ENCODE measurements around the gene SYNE3. TPM values are rescaled to one million over a fixed set of nuclear protein-coding genes. Genes with fewer than 3 reads are reported as not detected.

The SYNE3 gene, protein sequence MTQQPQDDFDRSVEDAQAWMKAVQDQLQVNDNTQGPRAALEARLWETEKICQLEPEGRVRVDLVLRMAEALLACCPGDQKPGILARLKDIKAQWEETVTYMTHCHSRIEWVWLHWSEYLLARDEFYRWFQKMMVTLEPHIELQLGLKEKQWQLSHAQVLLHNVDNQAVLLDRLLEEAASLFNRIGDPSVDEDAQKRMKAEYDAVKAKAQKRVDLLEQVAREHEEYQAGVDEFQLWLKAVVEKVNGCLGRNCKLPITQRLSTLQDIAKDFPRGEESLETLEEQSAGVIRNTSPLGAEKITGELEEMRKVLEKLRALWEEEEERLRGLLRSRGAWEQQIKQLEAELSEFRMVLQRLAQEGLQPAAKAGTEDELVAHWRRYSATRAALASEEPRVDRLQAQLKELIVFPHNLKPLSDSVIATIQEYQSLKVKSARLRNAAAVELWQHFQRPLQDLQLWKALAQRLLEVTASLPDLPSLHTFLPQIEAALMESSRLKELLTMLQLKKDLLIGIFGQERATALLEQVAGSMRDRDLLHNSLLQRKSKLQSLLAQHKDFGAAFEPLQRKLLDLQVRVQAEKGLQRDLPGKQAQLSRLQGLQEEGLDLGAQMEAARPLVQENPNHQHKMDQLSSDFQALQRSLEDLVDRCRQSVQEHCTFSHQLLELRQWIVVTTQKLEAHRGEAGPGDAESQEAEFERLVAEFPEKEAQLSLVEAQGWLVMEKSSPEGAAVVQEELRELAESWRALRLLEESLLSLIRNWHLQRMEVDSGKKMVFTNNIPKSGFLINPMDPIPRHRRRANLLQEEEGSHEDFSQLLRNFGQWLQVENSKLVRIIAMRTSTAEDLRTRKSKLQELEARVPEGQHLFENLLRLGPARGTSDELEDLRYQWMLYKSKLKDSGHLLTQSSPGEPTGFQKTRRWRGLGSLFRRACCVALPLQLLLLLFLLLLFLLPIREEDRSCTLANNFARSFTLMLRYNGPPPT
- 0.62 TPM for total RNA-seq (ENCODE audit: unreplicated experiment)
- long read RNA-seq = 0 reads

DNA sequence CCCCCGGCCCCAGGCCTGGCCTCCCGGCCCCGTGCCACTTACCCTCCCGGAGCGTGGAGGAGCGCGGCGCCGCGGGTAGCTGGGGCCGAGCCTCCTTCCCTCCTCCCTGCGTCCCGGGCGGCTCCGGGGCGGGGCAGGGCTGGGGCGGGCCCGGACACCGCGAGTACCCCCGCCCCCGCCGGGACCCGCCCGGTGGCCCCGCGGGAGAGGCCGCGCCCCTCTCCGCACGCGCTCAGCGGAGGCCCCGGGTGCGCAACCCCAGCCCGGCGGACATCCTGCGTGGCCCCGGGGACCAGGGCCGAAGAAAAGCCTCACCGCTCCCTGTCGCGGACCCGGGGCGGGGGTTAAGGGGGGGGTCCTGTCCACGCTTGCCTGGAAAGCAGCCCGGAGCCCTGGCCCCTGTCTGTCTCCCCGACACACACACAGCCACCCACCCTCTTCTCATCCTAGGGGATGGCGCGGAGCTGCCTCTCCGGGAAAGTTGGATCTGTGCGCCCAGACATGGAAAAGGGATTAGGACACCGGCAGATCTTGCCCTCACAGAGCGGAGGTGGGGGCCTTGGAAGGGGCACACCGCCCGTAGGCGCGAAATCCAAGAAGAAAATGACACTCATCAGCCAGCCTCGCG, at the start of gene SYNE3:
SYNE3 (minus strand) TSS at position 97 of the 628 bp plus-strand sequence. CDS start 40,829 bp downstream, outside the sequence.
- no peaks in the 10 kb centered on the region for H3K4me1 Mint-ChIP-seq (ENCODE audit: unreplicated experiment)
- no peaks in the 10 kb centered on the region for H3K9me3 Mint-ChIP-seq (ENCODE audit: unreplicated experiment)
- no peaks in the 10 kb centered on the region for H3K36me3 Mint-ChIP-seq (ENCODE audit: low read depth, unreplicated experiment)
- TF ChIP-seq, protein P1, sequence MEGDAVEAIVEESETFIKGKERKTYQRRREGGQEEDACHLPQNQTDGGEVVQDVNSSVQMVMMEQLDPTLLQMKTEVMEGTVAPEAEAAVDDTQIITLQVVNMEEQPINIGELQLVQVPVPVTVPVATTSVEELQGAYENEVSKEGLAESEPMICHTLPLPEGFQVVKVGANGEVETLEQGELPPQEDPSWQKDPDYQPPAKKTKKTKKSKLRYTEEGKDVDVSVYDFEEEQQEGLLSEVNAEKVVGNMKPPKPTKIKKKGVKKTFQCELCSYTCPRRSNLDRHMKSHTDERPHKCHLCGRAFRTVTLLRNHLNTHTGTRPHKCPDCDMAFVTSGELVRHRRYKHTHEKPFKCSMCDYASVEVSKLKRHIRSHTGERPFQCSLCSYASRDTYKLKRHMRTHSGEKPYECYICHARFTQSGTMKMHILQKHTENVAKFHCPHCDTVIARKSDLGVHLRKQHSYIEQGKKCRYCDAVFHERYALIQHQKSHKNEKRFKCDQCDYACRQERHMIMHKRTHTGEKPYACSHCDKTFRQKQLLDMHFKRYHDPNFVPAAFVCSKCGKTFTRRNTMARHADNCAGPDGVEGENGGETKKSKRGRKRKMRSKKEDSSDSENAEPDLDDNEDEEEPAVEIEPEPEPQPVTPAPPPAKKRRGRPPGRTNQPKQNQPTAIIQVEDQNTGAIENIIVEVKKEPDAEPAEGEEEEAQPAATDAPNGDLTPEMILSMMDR (IDR thresholded peaks at IDR 0.05; ENCODE audit: unreplicated experiment) = no peak
- peak within 1 kb of the TSS; percentile 72 for H3K4me3 Mint-ChIP-seq (ENCODE audit: unreplicated experiment)
- DNase-seq (ENCODE audit: low spot score) = no peak
- H3K27ac Mint-ChIP-seq (ENCODE audit: unreplicated experiment) = no peak within 1 kb of the TSS
- peaks cover 8% of the 10 kb centered on the region for H3K27me3 Mint-ChIP-seq (ENCODE audit: unreplicated experiment)

DNA sequence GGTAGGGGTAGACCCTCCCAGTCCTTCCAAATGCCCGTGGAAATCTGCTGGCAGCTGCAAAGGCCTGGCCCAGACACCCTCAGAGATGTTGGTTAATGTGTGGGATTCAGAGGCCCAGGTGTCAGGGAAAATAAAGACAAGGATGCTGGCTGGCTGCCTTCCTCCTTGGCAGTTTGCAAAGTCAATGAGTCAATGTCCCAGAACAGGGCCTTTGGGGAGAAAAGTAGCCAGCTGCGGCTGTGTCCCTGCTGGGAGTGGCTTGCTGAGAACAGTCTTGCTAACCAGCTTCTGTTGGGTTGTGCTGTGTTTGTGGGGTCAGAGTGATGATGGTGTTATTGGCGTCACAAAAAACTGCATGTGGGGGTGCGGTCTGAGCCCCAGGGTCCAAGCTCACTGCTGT, 47.6 kb upstream of the SYNE3 start:
- TF ChIP-seq, protein P1 (IDR thresholded peaks at IDR 0.05; ENCODE audit: unreplicated experiment) = no peak
- H3K27me3 Mint-ChIP-seq (ENCODE audit: unreplicated experiment) = peaks cover 8% of the 10 kb centered on the region

DNA sequence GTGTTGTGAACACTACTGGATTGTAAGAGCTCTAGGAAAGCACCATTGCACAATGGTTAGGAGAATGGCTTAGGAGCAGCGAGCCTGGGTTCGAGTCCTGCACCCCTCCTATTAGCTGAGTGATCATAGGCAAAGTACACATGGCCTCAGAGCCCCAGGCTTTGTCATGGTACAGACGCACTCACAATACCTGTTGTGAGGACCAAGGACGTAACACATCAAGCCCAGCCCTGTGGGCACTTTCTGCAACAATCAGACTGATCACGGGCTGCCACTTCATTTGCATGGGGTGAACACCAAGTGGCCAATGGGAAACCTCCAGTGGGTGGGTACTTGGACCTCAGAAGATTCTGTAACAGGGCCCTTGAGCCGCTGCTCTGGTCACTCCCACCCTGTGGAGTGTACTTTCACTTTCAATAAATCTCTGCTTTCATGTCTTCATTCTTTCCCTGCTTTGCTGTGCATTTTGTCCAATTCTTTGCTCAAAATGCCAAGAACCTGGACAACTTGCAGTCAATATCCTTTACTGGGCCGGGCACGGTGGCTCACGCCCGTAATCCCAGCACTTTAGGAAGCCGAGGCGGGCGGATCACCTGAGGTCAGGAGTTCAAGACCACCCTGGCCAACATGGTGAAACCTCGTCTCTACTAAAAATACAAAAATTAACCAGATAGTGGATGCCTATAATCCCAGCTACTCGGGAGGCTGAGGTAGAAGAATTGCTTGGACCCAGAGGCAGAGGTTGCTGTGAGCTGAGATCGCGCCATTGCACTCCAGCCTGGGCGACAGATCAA, 46.6 kb upstream of the SYNE3 start:
- no peaks in the 10 kb centered on the region for H3K4me1 Mint-ChIP-seq (ENCODE audit: unreplicated experiment)
- no peak overlapping the region for H3K4me3 Mint-ChIP-seq (ENCODE audit: unreplicated experiment)
- H3K36me3 Mint-ChIP-seq (ENCODE audit: low read depth, unreplicated experiment) = no peaks in the 10 kb centered on the region
- no peak for DNase-seq (ENCODE audit: low spot score)
- H3K27ac Mint-ChIP-seq (ENCODE audit: unreplicated experiment) = no peak overlapping the region
- peaks cover 8% of the 10 kb centered on the region for H3K27me3 Mint-ChIP-seq (ENCODE audit: unreplicated experiment)
- TF ChIP-seq, protein P1 (IDR thresholded peaks at IDR 0.05; ENCODE audit: unreplicated experiment) = no peak
- no peaks in the 10 kb centered on the region for H3K9me3 Mint-ChIP-seq (ENCODE audit: unreplicated experiment)

More for the DNA sequence above, 47.6 kb upstream of the SYNE3 start:
- no peak for DNase-seq (ENCODE audit: low spot score)
- Mint-ChIP-seq H3K4me1 (ENCODE audit: unreplicated experiment) (no peaks in the 10 kb centered on the region), H3K4me3 (ENCODE audit: unreplicated experiment) (no peak overlapping the region), H3K36me3 (ENCODE audit: low read depth, unreplicated experiment) (no peaks in the 10 kb centered on the region), H3K9me3 (ENCODE audit: unreplicated experiment) (no peaks in the 10 kb centered on the region), H3K27ac (ENCODE audit: unreplicated experiment) (no peak overlapping the region)

DNA sequence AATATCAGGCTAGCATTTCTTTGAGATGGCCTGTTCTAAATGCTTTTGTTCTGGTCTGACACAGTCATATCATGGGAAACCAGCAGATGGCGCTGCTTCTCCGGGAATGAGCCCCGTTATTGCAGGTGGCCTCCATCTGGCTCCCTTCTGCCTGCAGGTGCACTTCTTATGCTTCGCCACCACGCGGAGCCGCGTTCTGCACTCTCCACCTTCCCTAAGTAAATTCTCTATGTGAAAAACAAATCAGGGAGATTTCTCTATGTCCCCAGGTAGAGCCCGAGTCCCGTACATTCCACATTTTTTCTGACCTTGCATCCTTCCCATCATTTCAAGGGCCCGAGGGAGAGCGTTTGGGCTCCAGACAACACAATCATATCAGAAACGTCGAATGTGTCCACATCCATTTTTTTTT, 44.6 kb upstream of the SYNE3 start:
- Mint-ChIP-seq H3K36me3 (ENCODE audit: low read depth, unreplicated experiment) (no peaks in the 10 kb centered on the region), H3K9me3 (ENCODE audit: unreplicated experiment) (no peaks in the 10 kb centered on the region), H3K27ac (ENCODE audit: unreplicated experiment) (no peak overlapping the region), H3K4me1 (ENCODE audit: unreplicated experiment) (no peaks in the 10 kb centered on the region), H3K27me3 (ENCODE audit: unreplicated experiment) (peaks cover 6% of the 10 kb centered on the region), H3K4me3 (ENCODE audit: unreplicated experiment) (no peak overlapping the region)
- peak; percentile 96 for DNase-seq (ENCODE audit: low spot score)
- TF ChIP-seq, protein P1 (IDR thresholded peaks at IDR 0.05; ENCODE audit: unreplicated experiment) = peak; percentile 97

Data from endothelial cell (in vitro differentiated cells).